HepG2 (cell line): ENCODE results near the gene CASZ1. TPM values are rescaled to one million over a fixed set of nuclear protein-coding genes. Genes with fewer than 3 reads are reported as not detected.

Source experiments
- ATAC-seq: fragments of 200-7000 bp; cut with Tn5 transposase; 3 replicates; pipeline ENCODE4 v1.9.1; 2020; ENCODE audit warnings: mild to moderate bottlenecking, moderate library complexity
- BruUV-seq: library from RNA; stranded (reverse); fragments of 400-500 nt; replicated peaks from 2 replicates; lab custom pipeline; 2021; lab: Mats Ljungman, UMichigan
- CTCF ChIA-PET: fragments of 300-600 bp; formaldehyde crosslinking; extraction: SDS; loops from one replicate; lab custom pipeline; 2021; ENCODE audit warnings: low total read pairs, inconsistent platforms, low intra/inter-chr PET ratio; lab: Yijun Ruan, JAX
- POLR2A ChIA-PET: fragments of 350-600 bp; sonication (Branson Sonifier 250); formaldehyde crosslinking; loops from one replicate; lab custom pipeline; 2020; ENCODE audit warnings: antibody characterized with exemption, inconsistent platforms; lab: Yijun Ruan, JAX
- DNase-seq: peaks from one replicate; pipeline ENCODE4 v3.0.0-alpha.2; 2015; ENCODE audit warnings: low spot score
- FAIRE-seq: peaks from 3 replicates; lab custom pipeline; 2011; peaks lifted over from hg19 to GRCh38; lab: Jason Lieb, UNC
- H2AFZ ChIP-seq: one replicate; pipeline ENCODE4 v1.6.1; 2011; ENCODE audit warnings: low read length, inconsistent platforms
- H3K27ac ChIP-seq: fragments of 300-600 bp; 3 replicates; pipeline ENCODE4 v1.8.0; 2011; ENCODE audit warnings: mixed run types, mild to moderate bottlenecking, mixed read lengths, low read length, inconsistent platforms; ENCODE audit not compliant: insufficient read depth; ENCODE audit errors: extremely low read length
- H3K27me3 ChIP-seq, 2 experiments: fragments of 200-600 bp in 1 of 2; 2 replicates in 1 of 2; 3 replicates in 1 of 2; pipeline versions ENCODE4 v1.6.0 to v1.8.0; 2011; ENCODE audit warnings: low read length in 2 of 2, mild to moderate bottlenecking in 2 of 2, moderate library complexity in 2 of 2, inconsistent platforms in 1 of 2; ENCODE audit not compliant: insufficient read depth in 2 of 2, control insufficient read depth in 1 of 2
- H3K36me3 ChIP-seq, 2 experiments: fragments of 200-600 bp in 1 of 2; replicated peaks in 1 of 2; 2 replicates in 1 of 2; 3 replicates in 1 of 2; pipeline versions ENCODE4 v1.5.1 to v1.8.0; 2011; ENCODE audit warnings: low read length in 2 of 2, inconsistent platforms in 1 of 2; ENCODE audit not compliant: insufficient read depth in 2 of 2, control insufficient read depth in 1 of 2
- H3K4me1 ChIP-seq: 2 replicates; pipeline ENCODE4 v1.5.1; 2012; ENCODE audit warnings: low read length, inconsistent platforms; ENCODE audit not compliant: insufficient read depth
- H3K4me2 ChIP-seq: 2 replicates; pipeline ENCODE4 v1.6.0; 2011; ENCODE audit warnings: low read depth, low read length, inconsistent platforms
- H3K4me3 ChIP-seq, 3 experiments: fragments of 200-600 bp in 1 of 3; sonication (generic), shearing (Covaris generic) in 1 of 3; replicated peaks in 1 of 3; 2 replicates each; pipeline ENCODE4 v1.5.1; 2011 to 2016; ENCODE audit warnings: low read length in 3 of 3, inconsistent platforms in 2 of 3, low read depth in 2 of 3, mild to moderate bottlenecking in 2 of 3, control low read depth in 1 of 3, mixed read lengths in 1 of 3; ENCODE audit not compliant: insufficient read depth in 1 of 3
- H3K79me2 ChIP-seq: one replicate; pipeline ENCODE4 v1.6.1; 2011; ENCODE audit warnings: low read length, inconsistent platforms; ENCODE audit not compliant: insufficient read depth
- H3K9ac ChIP-seq: 2 replicates; pipeline ENCODE4 v1.6.0; 2011; ENCODE audit warnings: mild to moderate bottlenecking, low read depth, low read length, inconsistent platforms; ENCODE audit not compliant: insufficient read depth
- H3K9me3 ChIP-seq: 2 replicates; pipeline ENCODE4 v1.5.1; 2012; ENCODE audit warnings: mild to moderate bottlenecking, low read length
- H4K20me1 ChIP-seq: 2 replicates; pipeline ENCODE4 v1.6.0; 2011; ENCODE audit warnings: inconsistent platforms, mild to moderate bottlenecking, low read length, moderate library complexity; ENCODE audit not compliant: insufficient read depth
- ARNT2 ChIP-seq: sonication (generic); formaldehyde crosslinking; IDR thresholded peaks from 2 replicates; pipeline ENCODE4 v1.8.0; 2022; ENCODE audit warnings: mild to moderate bottlenecking, low read depth, missing genetic modification reagents, moderate library complexity
- KDM5B ChIP-seq: sonication (generic); formaldehyde crosslinking; IDR thresholded peaks from 2 replicates; pipeline ENCODE4 v1.4.0; 2020; ENCODE audit warnings: missing genetic modification reagents, mild to moderate bottlenecking, borderline replicate concordance
- MEF2D ChIP-seq: sonication (generic); formaldehyde crosslinking; IDR thresholded peaks from 2 replicates; pipeline ENCODE4 v1.5.1; 2020; ENCODE audit warnings: mild to moderate bottlenecking, missing genetic modification reagents
- NFRKB ChIP-seq: fragments of 450-650 bp; IDR thresholded peaks from 2 replicates; pipeline ENCODE4 v1.6.1; 2017
- NR2C2 ChIP-seq: sonication (generic); formaldehyde crosslinking; IDR thresholded peaks from 2 replicates; pipeline ENCODE4 v1.4.0; 2020; ENCODE audit warnings: missing genetic modification reagents, mild to moderate bottlenecking, moderate library complexity, borderline replicate concordance
- NR2F6 ChIP-seq, 2 experiments: IDR thresholded peaks; 2 replicates each; pipeline ENCODE4 v1.6.1; 2016; ENCODE audit warnings: antibody characterized with exemption in 1 of 2, mild to moderate bottlenecking in 1 of 2
- POLR2A ChIP-seq, 2 experiments: IDR thresholded peaks; 2 replicates each; pipeline ENCODE4 v1.6.1; 2011; ENCODE audit warnings: low read depth in 2 of 2, low read length in 2 of 2, mild to moderate bottlenecking in 1 of 2, moderate library complexity in 1 of 2; ENCODE audit not compliant: insufficient read depth in 1 of 2
- PRMT3 ChIP-seq: sonication (generic); formaldehyde crosslinking; IDR thresholded peaks from 2 replicates; pipeline ENCODE4 v1.8.1; 2022; ENCODE audit warnings: low read depth, mild to moderate bottlenecking, moderate library complexity, missing genetic modification reagents, borderline replicate concordance
- RFX5 ChIP-seq: IDR thresholded peaks from 2 replicates; pipeline ENCODE4 v1.6.1; 2011; ENCODE audit warnings: low read depth, low read length, improper control_type of control experiment
- TCF12 ChIP-seq, 2 experiments: fragments of 450-650 bp in 1 of 2; sonication (generic) in 1 of 2; formaldehyde crosslinking in 1 of 2; IDR thresholded peaks; 2 replicates each; pipeline versions ENCODE4 v1.6.1 to v1.8.0; 2017 to 2022; ENCODE audit warnings: antibody characterized with exemption in 1 of 2, mild to moderate bottlenecking in 1 of 2, missing genetic modification reagents in 1 of 2, moderate library complexity in 1 of 2
- THYN1 ChIP-seq: sonication (generic); formaldehyde crosslinking; IDR thresholded peaks from 2 replicates; pipeline ENCODE4 v1.8.1; 2023; ENCODE audit warnings: low read depth, mild to moderate bottlenecking, moderate library complexity, missing genetic modification reagents, borderline replicate concordance
- ZC3H13 ChIP-seq: sonication (generic); formaldehyde crosslinking; IDR thresholded peaks from 2 replicates; pipeline ENCODE4 v1.8.1; 2023; ENCODE audit warnings: mild to moderate bottlenecking, missing genetic modification reagents, moderate library complexity
- ZNF550 ChIP-seq: sonication (generic); formaldehyde crosslinking; IDR thresholded peaks from 2 replicates; pipeline ENCODE4 v1.4.0; 2020; ENCODE audit warnings: mild to moderate bottlenecking, missing genetic modification reagents, borderline replicate concordance
- ZNF562 ChIP-seq: sonication (generic); formaldehyde crosslinking; IDR thresholded peaks from 2 replicates; pipeline ENCODE4 v1.8.0; 2022; ENCODE audit warnings: missing genetic modification reagents, borderline replicate concordance
- ZSCAN22 ChIP-seq: sonication (generic); formaldehyde crosslinking; IDR thresholded peaks from 2 replicates; pipeline ENCODE4 v1.4.0; 2020; ENCODE audit warnings: mild to moderate bottlenecking, missing genetic modification reagents
- WGBS: methylation state at CpG from one replicate; pipeline ENCODE4 v1.1.6; 2017; ENCODE audit warnings: low lambda C conversion rate; 5-methylcytosine and 5-hydroxymethylcytosine counted together
- in situ Hi-C: cut with HindIII; loops from 2 replicates; pipeline ENCODE4 v1.10.0; 2017; ENCODE audit warnings: low pct_unique_long_range_greater_than_20kb; ENCODE audit not compliant: extremely low pct_ligation_motif_present
- intact Hi-C: fragments of 100-400 bp; cut with micrococcal nuclease; formaldehyde crosslinking; loops from one replicate; pipeline ENCODE4 v1.10.0; 2022; ENCODE audit not compliant: unreplicated experiment
- polyA plus RNA-seq, 8 experiments: library from polyadenylated mRNA; depleted of rRNA in 3 of 8; stranded (reverse) in 7 of 8; unstranded in 1 of 8; fragments of >200 nt; fragmentation: Illumina TruSeq in 4 of 8; extraction: Trizol in 4 of 8; gene quantifications; 2 replicates each; pipeline versions ENCODE4 v1.2.1 to v1.2.3, GENCODE V29; 2011 to 2016; ENCODE audit warnings: low read depth in 4 of 8, missing spikeins in 1 of 8, mixed read lengths in 1 of 8; ENCODE audit not compliant: insufficient read depth in 1 of 8
- total RNA-seq, 5 experiments: library from RNA; depleted of rRNA; stranded (reverse); fragments of >200 nt; fragmentation: Illumina TruSeq; extraction: Trizol; gene quantifications; 2 replicates each; pipeline ENCODE4 v1.2.3, GENCODE V29; 2016; ENCODE audit warnings: low read depth in 1 of 5
- TF ChIP-seq, protein P1 (sequence below): IDR thresholded peaks from 2 replicates; pipeline ENCODE4 v1.6.1; 2012; ENCODE audit warnings: inconsistent platforms

The CASZ1 gene
- total and polyA plus RNA-seq, 2 of the 13 experiments (the other 11 are each of a cell fraction or from before 2014, with no cell fraction given) = 1.9 to 3.7 TPM

DNA sequence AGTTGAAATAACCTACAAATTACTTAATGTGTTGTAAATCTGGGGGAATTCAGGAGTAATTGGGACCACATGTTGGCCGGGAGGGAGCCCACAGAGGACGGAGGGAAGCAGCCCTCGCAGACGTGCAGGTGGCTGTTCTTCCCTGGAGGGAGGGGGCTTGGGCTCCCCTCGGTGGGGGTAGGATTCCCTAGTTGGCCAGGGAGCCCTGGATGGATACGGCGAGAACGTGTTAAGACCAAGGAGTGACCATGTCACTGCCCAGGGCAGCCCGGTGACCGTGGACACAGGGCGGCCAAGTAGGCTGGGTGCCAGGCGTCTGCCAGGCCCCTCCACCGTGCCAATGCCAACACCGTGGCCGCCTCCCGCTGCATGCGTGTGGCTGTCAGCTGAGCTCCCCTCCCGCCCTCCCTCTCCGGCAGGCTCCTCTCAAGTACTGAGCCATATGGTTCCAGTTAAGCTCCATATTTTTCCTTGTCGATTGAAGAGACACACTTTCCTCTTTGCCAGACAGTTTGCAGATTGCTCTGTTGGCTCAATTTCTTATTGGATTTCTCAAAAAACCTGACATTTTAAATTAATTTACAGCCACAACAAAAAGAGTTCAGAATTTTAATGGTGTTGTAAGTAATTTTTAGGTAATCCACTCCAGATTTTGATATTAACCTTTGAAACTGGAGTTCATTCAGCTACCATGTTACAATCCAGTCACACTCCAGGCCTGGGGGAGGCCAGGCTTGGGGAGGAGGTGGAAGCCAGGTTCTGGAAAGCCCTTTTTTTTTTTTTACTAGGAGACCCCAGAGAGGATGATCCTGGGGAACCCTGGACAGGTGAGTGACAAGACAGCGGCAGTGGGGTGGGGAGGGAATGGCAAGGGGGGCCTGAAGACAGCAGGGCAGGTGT lies 71.2 kb downstream of the CASZ1 start:
- Histone ChIP-seq H3K9me3 (no peaks in the 10 kb centered on the region), H3K4me1 (peaks cover 7% of the 10 kb centered on the region), H3K36me3 (no peaks in the 10 kb centered on the region)
- DNase-seq = no peak
- 59% methylated on average over 7 of the region's 21 CpGs for WGBS
- TF ChIP-seq MEF2D (CRISPR knock-in tag) (no peak), ZSCAN22 (CRISPR knock-in tag) (no peak), PRMT3 (CRISPR knock-in tag) (no peak), NR2C2 (CRISPR knock-in tag) (no peak), KDM5B (CRISPR knock-in tag) (no peak), ZNF550 (CRISPR knock-in tag) (no peak), TCF12 (IDR thresholded peaks at IDR 0.05) (no peak), TCF12 (CRISPR knock-in tag; IDR thresholded peaks at IDR 0.05) (no peak), ZC3H13 (CRISPR knock-in tag) (no peak), ARNT2 (no peak), RFX5 (no peak), POLR2A (IDR thresholded peaks at IDR 0.05; ENCODE audit: insufficient read depth in 1 of 2, low read depth in 2 of 2, low read length in 2 of 2) (no peak), ZNF562 (CRISPR knock-in tag) (no peak), THYN1 (no peak), NR2F6 (IDR thresholded peaks at IDR 0.05) (no peak), NR2F6 (CRISPR knock-in tag; IDR thresholded peaks at IDR 0.05) (no peak), NFRKB (no peak)
- TF ChIP-seq, protein P1, sequence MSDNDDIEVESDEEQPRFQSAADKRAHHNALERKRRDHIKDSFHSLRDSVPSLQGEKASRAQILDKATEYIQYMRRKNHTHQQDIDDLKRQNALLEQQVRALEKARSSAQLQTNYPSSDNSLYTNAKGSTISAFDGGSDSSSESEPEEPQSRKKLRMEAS = no peak
- TF ChIP-seq, all 625 proteins: peak for 0
- no peak overlapping the region for H3K4me3 ChIP-seq
- BruUV-seq = no TSS peak
- H3K79me2 ChIP-seq = no peaks in the 10 kb centered on the region
- H4K20me1 ChIP-seq = no peaks in the 10 kb centered on the region
- intact Hi-C loops (no loop called here), in situ Hi-C loops (no loop called here)
- H3K27ac ChIP-seq = no peak overlapping the region
- ATAC-seq = no peak
- H2AFZ ChIP-seq = no peak overlapping the region
- H3K4me2 ChIP-seq = no peak overlapping the region
- H3K27me3 ChIP-seq = peaks cover 7 to 29% of the 10 kb centered on the region in 2 experiments; a peak in 4 of 5 replicates
- ChIA-PET POLR2A (no interaction called here), CTCF (no interaction called here)
- FAIRE-seq = no peak
- H3K9ac ChIP-seq = no peak overlapping the region
